ENCODE data around the gene FBXO22.
"Not testable (repeated sequence)": the region's sequence is repeated elsewhere in the genome, so short reads cannot be mapped to it uniquely, and the experiment has no call there.

FBXO22 gene

DNA sequence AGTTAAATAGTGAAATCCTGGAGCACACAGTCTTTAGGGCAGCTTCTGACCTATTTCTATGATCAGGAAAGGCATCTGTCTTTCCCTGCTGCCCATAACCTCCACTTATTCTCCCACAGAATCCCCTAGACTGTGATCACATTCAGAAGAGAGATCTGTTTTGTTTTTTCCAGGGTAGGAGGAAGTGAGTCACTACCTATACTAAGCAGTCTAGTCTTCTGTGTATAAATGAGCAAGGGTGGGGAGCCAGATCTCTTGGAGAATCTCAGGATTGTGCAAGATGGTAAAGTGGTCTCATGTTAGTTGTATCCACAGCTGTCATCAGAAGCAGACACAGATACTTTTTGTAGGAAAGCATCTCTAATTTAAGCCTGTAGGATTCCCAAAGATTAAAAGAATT lies 11.8 kb upstream of the FBXO22 start:
- ChIA-PET CTCF (no interaction called here), POLR2A (no interaction called here)
- TF ChIP-seq BHLHE40 (IDR thresholded peaks at IDR 0.05; ENCODE audit: borderline replicate concordance): no peak
- TF ChIP-seq FOXM1 (IDR thresholded peaks at IDR 0.05; ENCODE audit: borderline replicate concordance): no peak
- no peak for DNase-seq (ENCODE audit: extremely low spot score)

DNA sequence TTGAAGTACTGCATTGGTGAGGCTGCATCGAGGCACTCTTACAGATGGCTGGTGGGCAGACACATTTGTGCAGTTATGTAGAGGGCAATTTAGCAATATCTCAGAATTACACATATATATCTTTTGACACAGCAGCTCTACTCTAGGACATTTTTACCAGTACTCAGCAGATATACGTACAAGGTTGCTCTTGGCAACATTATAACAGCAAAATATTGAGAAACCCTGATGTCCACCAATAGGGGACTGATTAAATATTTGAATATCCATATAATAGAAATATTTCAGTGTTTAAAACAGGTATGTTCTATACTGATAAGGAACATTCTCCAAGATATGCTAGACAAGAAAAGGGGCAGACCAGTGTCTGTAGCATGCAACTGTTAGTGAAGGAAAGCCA lies 7.9 kb upstream of the FBXO22 start:
- TF ChIP-seq SUZ12 (IDR thresholded peaks at IDR 0.05) (no peak), FOXA1 (IDR thresholded peaks at IDR 0.05) (no peak), FOXK2 (IDR thresholded peaks at IDR 0.05) (no peak), CTBP1 (IDR thresholded peaks at IDR 0.05; ENCODE audit: borderline replicate concordance) (no peak), NFRKB (IDR thresholded peaks at IDR 0.05) (no peak), ZNF384 (IDR thresholded peaks at IDR 0.05) (no peak)
- no peak for DNase-seq (ENCODE audit: extremely low spot score)
- POLR2A ChIA-PET: no interaction called here
- CTCF ChIA-PET: no interaction called here

DNA sequence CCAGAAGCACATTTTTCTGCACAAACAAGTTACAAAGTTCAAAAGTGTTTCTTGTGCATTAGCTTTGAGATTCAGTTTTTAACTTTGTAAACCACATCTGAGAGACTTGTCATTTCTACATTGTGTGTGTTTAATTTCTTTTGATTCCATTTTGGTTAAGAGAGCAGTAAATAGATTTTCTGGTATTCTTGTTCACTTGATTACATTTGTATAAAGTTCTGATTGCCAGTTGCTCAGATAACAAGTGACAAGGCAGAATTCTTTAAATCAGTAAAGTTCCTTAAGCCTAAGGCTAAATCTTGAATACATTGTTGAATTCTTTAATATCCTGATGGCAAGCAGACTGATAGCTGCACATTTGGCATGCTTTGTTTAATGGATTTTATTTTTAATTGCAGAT lies 3.1 kb upstream of the FBXO22 start:
- TF ChIP-seq FOXK2 (IDR thresholded peaks at IDR 0.05): no peak
- no peak for TF ChIP-seq TARDBP (IDR thresholded peaks at IDR 0.05)
- TF ChIP-seq L3MBTL2 (conservative IDR thresholded peaks at IDR 0.05): no peak
- TF ChIP-seq, protein P1, sequence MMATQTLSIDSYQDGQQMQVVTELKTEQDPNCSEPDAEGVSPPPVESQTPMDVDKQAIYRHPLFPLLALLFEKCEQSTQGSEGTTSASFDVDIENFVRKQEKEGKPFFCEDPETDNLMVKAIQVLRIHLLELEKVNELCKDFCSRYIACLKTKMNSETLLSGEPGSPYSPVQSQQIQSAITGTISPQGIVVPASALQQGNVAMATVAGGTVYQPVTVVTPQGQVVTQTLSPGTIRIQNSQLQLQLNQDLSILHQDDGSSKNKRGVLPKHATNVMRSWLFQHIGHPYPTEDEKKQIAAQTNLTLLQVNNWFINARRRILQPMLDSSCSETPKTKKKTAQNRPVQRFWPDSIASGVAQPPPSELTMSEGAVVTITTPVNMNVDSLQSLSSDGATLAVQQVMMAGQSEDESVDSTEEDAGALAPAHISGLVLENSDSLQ (IDR thresholded peaks at IDR 0.05): no peak
- TF ChIP-seq HDGF (IDR thresholded peaks at IDR 0.05; ENCODE audit: borderline replicate concordance): no peak
- no peak for TF ChIP-seq CTBP1 (IDR thresholded peaks at IDR 0.05; ENCODE audit: borderline replicate concordance)
- no peak for TF ChIP-seq ZNF384 (IDR thresholded peaks at IDR 0.05)
- no peak for TF ChIP-seq NFRKB (IDR thresholded peaks at IDR 0.05)
- no peak for TF ChIP-seq LEF1 (IDR thresholded peaks at IDR 0.05; ENCODE audit: borderline replicate concordance)
- no peak for TF ChIP-seq SUZ12 (IDR thresholded peaks at IDR 0.05)
- TF ChIP-seq BHLHE40 (IDR thresholded peaks at IDR 0.05; ENCODE audit: borderline replicate concordance): no peak
- no peak for TF ChIP-seq ELF4 (IDR thresholded peaks at IDR 0.05)
- POLR2A ChIA-PET: no interaction called here
- CTCF ChIA-PET: interaction anchor here (0.6 kb wide), 1 partner anchor 21 kb away, joined by 3 read pairs; no protein-coding TSS in a partner anchor
- DNase-seq (ENCODE audit: extremely low spot score): no peak

DNA sequence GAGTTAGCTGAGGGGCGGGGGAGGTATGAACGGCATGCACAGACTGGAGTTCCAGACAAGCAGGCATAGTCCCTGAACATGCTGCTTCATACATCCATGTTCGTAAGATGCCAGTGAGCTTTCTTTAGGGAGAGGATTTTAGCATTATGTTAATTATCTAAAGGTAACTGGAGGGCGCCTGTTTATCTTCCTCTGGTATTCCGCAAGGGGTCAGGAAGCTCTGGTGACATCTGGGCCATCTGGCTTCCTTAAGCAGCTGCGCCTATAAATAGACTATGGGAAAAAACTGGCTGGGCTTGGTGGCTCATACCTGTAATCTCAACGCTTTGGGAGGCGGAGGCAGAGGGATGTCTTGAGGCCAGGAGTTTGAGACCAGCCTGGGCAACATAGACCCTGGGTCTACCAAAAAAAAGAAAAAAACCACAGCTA lies 1.5 kb upstream of the FBXO22 start:
- peak; percentile 16 for DNase-seq (ENCODE audit: extremely low spot score)
- ChIA-PET CTCF (no interaction called here), POLR2A (interaction anchor here (0.8 to 1.9 kb wide), 3 partner anchors 12 to 59 kb away, joined by 3 to 5 read pairs (median 3); partner anchors contain the start of gene UBE2Q2)
- TF ChIP-seq SUZ12 (IDR thresholded peaks at IDR 0.05) (no peak), L3MBTL2 (conservative IDR thresholded peaks at IDR 0.05) (no peak), CTBP1 (IDR thresholded peaks at IDR 0.05; ENCODE audit: borderline replicate concordance) (no peak), FOXM1 (IDR thresholded peaks at IDR 0.05; ENCODE audit: borderline replicate concordance) (no peak), HDGF (IDR thresholded peaks at IDR 0.05; ENCODE audit: borderline replicate concordance) (no peak), ELF4 (IDR thresholded peaks at IDR 0.05) (no peak), FOXA1 (IDR thresholded peaks at IDR 0.05) (no peak), BHLHE40 (IDR thresholded peaks at IDR 0.05; ENCODE audit: borderline replicate concordance) (no peak), SP1 (IDR thresholded peaks at IDR 0.05) (no peak), ZNF384 (IDR thresholded peaks at IDR 0.05) (no peak), FOXK2 (IDR thresholded peaks at IDR 0.05) (no peak), ARNT (IDR thresholded peaks at IDR 0.05) (no peak), NFRKB (IDR thresholded peaks at IDR 0.05) (no peak), TARDBP (IDR thresholded peaks at IDR 0.05) (no peak), LEF1 (IDR thresholded peaks at IDR 0.05; ENCODE audit: borderline replicate concordance) (no peak)
- TF ChIP-seq, protein P1 (IDR thresholded peaks at IDR 0.05): no peak

DNA sequence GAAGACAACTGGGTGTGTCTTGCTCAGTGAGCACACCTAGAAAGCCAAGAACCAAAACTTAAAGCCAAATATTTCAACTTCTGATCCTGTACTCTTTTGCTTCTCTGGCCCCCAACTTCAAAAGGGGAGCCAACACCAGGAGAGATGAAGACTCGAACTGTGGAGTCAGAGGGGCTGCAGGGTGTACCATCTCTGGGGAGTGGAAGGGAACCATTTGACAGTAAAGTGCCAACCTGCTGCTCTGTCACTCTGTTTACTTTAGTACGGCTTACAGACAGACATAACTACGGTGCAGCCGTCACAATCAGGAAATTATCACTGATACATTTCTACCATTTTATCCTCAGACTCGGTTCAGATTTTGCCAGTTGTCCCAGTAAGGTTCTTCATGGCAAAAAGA lies 1.6 kb downstream of the FBXO22 start:
- TF ChIP-seq LEF1 (IDR thresholded peaks at IDR 0.05; ENCODE audit: borderline replicate concordance) (no peak), NFRKB (IDR thresholded peaks at IDR 0.05) (no peak), ELF4 (IDR thresholded peaks at IDR 0.05) (no peak), SUZ12 (IDR thresholded peaks at IDR 0.05) (no peak), CTBP1 (IDR thresholded peaks at IDR 0.05; ENCODE audit: borderline replicate concordance) (no peak), FOXA1 (IDR thresholded peaks at IDR 0.05) (no peak), HDGF (IDR thresholded peaks at IDR 0.05; ENCODE audit: borderline replicate concordance) (no peak), SP1 (IDR thresholded peaks at IDR 0.05) (no peak), ARNT (IDR thresholded peaks at IDR 0.05) (no peak), BHLHE40 (IDR thresholded peaks at IDR 0.05; ENCODE audit: borderline replicate concordance) (no peak), TARDBP (IDR thresholded peaks at IDR 0.05) (no peak), L3MBTL2 (conservative IDR thresholded peaks at IDR 0.05) (no peak), FOXM1 (IDR thresholded peaks at IDR 0.05; ENCODE audit: borderline replicate concordance) (no peak)
- ChIA-PET POLR2A (no interaction called here), CTCF (interaction anchor here (1.0 kb wide), 1 partner anchor 24 kb away, joined by 5 read pairs; no protein-coding TSS in a partner anchor)
- no peak for DNase-seq (ENCODE audit: extremely low spot score)

DNA sequence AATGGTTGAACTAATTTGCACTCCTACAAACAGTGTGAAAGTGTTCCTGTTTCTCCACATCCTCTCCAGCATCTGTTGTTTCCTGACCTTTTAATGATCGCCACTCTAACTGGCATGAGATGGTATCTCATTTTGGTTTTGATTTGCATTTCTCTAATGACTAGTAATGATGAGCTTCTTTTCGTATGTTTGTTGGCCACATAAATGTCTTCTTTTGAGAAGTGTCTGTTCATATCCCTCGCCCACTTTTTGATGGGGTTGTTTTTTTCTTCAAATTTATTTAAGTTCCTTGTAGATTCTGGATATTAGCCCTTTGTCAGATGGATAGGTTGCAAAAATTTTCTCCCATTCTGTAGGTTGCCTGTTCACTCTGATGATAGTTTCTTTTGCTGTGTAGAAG lies 6.7 kb downstream of the FBXO22 start:
- POLR2A ChIA-PET; DNase-seq (ENCODE audit: extremely low spot score); CTCF ChIA-PET: not testable (repeated sequence)

DNA sequence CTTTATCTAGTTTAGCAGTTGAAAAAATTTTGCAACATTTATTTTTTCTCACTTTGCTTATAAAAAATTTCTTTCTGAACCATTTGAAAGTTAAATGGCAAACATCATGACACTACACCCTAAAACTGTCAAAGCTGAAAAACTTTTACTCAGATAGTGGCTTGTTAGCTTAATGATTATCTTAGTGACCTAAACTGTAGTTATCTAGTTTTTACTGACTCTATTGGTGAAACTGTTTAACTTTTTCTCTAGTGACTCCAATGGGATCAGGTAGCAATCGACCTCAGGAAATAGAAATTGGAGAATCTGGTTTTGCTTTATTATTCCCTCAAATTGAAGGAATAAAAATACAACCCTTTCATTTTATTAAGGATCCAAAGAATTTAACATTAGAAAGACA lies 13.3 kb downstream of the FBXO22 start:
- no peak for DNase-seq (ENCODE audit: extremely low spot score)
- no peak for TF ChIP-seq FOXA1 (IDR thresholded peaks at IDR 0.05)
- TF ChIP-seq LEF1 (IDR thresholded peaks at IDR 0.05; ENCODE audit: borderline replicate concordance): no peak
- TF ChIP-seq SP1 (IDR thresholded peaks at IDR 0.05): no peak
- no peak for TF ChIP-seq FOXM1 (IDR thresholded peaks at IDR 0.05; ENCODE audit: borderline replicate concordance)
- TF ChIP-seq L3MBTL2 (conservative IDR thresholded peaks at IDR 0.05): no peak
- TF ChIP-seq SUZ12 (IDR thresholded peaks at IDR 0.05): no peak
- TF ChIP-seq ARNT (IDR thresholded peaks at IDR 0.05): no peak
- TF ChIP-seq HDGF (IDR thresholded peaks at IDR 0.05; ENCODE audit: borderline replicate concordance): no peak
- no peak for TF ChIP-seq ELF4 (IDR thresholded peaks at IDR 0.05)
- no peak for TF ChIP-seq TARDBP (IDR thresholded peaks at IDR 0.05)
- TF ChIP-seq CTBP1 (IDR thresholded peaks at IDR 0.05; ENCODE audit: borderline replicate concordance): no peak
- ChIA-PET CTCF (interaction anchor here (0.9 kb wide), 1 partner anchor 12 kb away, joined by 4 read pairs; no protein-coding TSS in a partner anchor), POLR2A (no interaction called here)
